ENCODE results near the gene CCDC174.

- no peak for TF ChIP-seq CTCF (IDR thresholded peaks at IDR 0.05)
- TF ChIP-seq POLR2A (IDR thresholded peaks at IDR 0.05) = no peak
- TF ChIP-seq EP300 (IDR thresholded peaks at IDR 0.05) = no peak
- TF ChIP-seq POLR2AphosphoS5 (IDR thresholded peaks at IDR 0.05) = no peak
Measured at GRCh38 chr3:14680716-14681115, 29.2 kb downstream of the CCDC174 start.
